OCI-LY7 (cell line): ENCODE data around the gene ICA1.

ENCODE experiments used
- CTCF ChIP-seq: fragments of 200-600 bp; sonication (generic); conservative IDR thresholded peaks from 2 replicates; pipeline ENCODE4 v1.5.1; 2014; ENCODE audit warnings: mild to moderate bottlenecking, antibody characterized with exemption, low read length, moderate library complexity, mixed read lengths
- EZH2phosphoT487 ChIP-seq: fragments of 200-600 bp; sonication (generic); IDR thresholded peaks from 2 replicates; pipeline ENCODE4 v1.6.1; 2018; ENCODE audit warnings: low read depth, borderline replicate concordance, mild to moderate bottlenecking, mixed run types, antibody characterized with exemption, low read length, moderate library complexity, mixed read lengths

- TF ChIP-seq EZH2phosphoT487 (no peak), CTCF (no peak)
These were observed 191.4 kb downstream of the ICA1 start for GRCh38 chr7:8070451-8071180.
